GM12878 (cell line): ENCODE measurements around the gene BRI3BP.

Experiments used
- ATF3 ChIP-seq: IDR thresholded peaks from 2 replicates; pipeline ENCODE4 v1.6.1; 2011; ENCODE audit warnings: low read depth, mild to moderate bottlenecking, low read length, moderate library complexity, borderline replicate concordance; ENCODE audit errors: extremely low read depth
- CTCF ChIP-seq, 3 experiments: IDR thresholded peaks in 2 of 3; conservative IDR thresholded peaks in 1 of 3; 2 replicates each; pipeline ENCODE4 v1.5.1; 2011; ENCODE audit warnings: low read depth in 3 of 3, low read length in 3 of 3, mild to moderate bottlenecking in 3 of 3, control low read depth in 2 of 3, moderate library complexity in 2 of 3, inconsistent platforms in 1 of 3, mixed read lengths in 1 of 3; ENCODE audit not compliant: control insufficient read depth in 2 of 3, insufficient read depth in 1 of 3; ENCODE audit errors: extremely low read depth in 1 of 3
- RAD21 ChIP-seq: IDR thresholded peaks from 2 replicates; pipeline ENCODE4 v1.6.1; 2011; ENCODE audit warnings: mild to moderate bottlenecking, low read depth, low read length, moderate library complexity; ENCODE audit not compliant: insufficient read depth
- SRF ChIP-seq, 2 experiments: IDR thresholded peaks; 2 replicates each; pipeline ENCODE4 v1.6.1; 2011; ENCODE audit warnings: low read depth in 2 of 2, low read length in 2 of 2, mild to moderate bottlenecking in 1 of 2, moderate library complexity in 1 of 2
- TCF7 ChIP-seq: IDR thresholded peaks from 2 replicates; pipeline ENCODE4 v1.6.1; 2014; ENCODE audit warnings: antibody characterized with exemption, borderline replicate concordance
- YY1 ChIP-seq: IDR thresholded peaks from 2 replicates; pipeline ENCODE4 v1.6.1; 2011; ENCODE audit warnings: low read depth, mild to moderate bottlenecking, low read length
- ZNF207 ChIP-seq: fragments of 450-650 bp; IDR thresholded peaks from 2 replicates; pipeline ENCODE4 v1.6.1; 2014; ENCODE audit warnings: antibody characterized with exemption, mild to moderate bottlenecking, borderline replicate concordance
- ZNF274 ChIP-seq: IDR thresholded peaks from one replicate; pipeline ENCODE4 v1.8.0; 2011; ENCODE audit not compliant: insufficient read length, insufficient read depth
- ZNF592 ChIP-seq: fragments of 450-650 bp; IDR thresholded peaks from 2 replicates; pipeline ENCODE4 v1.6.1; 2017; ENCODE audit warnings: mild to moderate bottlenecking, moderate library complexity

- TF ChIP-seq ZNF592 (no peak), YY1 (no peak), SRF (IDR thresholded peaks at IDR 0.05; ENCODE audit: low read depth in 2 of 2, low read length in 2 of 2) (no peak), ZNF274 (no peak), ATF3 (no peak), RAD21 (no peak), CTCF (IDR thresholded peaks at IDR 0.05 in 2 of 3, conservative IDR thresholded peaks at IDR 0.05 in 1 of 3; ENCODE audit: control insufficient read depth in 2 of 3, extremely low read depth in 1 of 3, insufficient read depth in 1 of 3, low read depth in 3 of 3, low read length in 3 of 3) (no peak), ZNF207 (no peak), TCF7 (no peak)
Observed at GRCh38 chr12:125028106-125028505, 34.7 kb downstream of the BRI3BP start.
